GM23338 (cell line): Measurements from ENCODE around the gene ABCC9.

Source experiments
- CREB1 ChIP-seq: fragments of 250-450 bp; sonication (Bioruptor Pico); IDR thresholded peaks from 2 replicates; pipeline ENCODE4 v1.5.0; 2020; ENCODE audit warnings: low read depth, mild to moderate bottlenecking, moderate library complexity
- EZH2 ChIP-seq: fragments of 200-600 bp; sonication (generic); IDR thresholded peaks from one replicate; pipeline ENCODE4 v1.8.0; 2017; ENCODE audit warnings: antibody characterized with exemption, mild to moderate bottlenecking, low read depth; ENCODE audit not compliant: unreplicated experiment
- EZH2phosphoT487 ChIP-seq: fragments of 200-600 bp; sonication (generic); IDR thresholded peaks from one replicate; pipeline ENCODE4 v1.8.1; 2018; ENCODE audit warnings: antibody characterized with exemption; ENCODE audit not compliant: unreplicated experiment
- JUNB ChIP-seq: IDR thresholded peaks from one replicate; pipeline ENCODE4 v1.6.1; 2016; ENCODE audit warnings: antibody characterized with exemption; ENCODE audit not compliant: unreplicated experiment
- POLR2AphosphoS5 ChIP-seq: IDR thresholded peaks from 2 replicates; pipeline ENCODE4 v1.6.1; 2016; ENCODE audit warnings: antibody characterized with exemption, low read depth
- ZNF331 ChIP-seq: fragments of 250-450 bp; sonication (Bioruptor Pico); IDR thresholded peaks from 2 replicates; pipeline ENCODE4 v1.5.0; 2020; ENCODE audit warnings: low read depth, mild to moderate bottlenecking, moderate library complexity
- TF ChIP-seq, protein P1 (sequence below), 2 experiments: fragments of 200-600 bp in 1 of 2; sonication (generic) in 1 of 2; conservative IDR thresholded peaks; 2 replicates each; pipeline versions ENCODE4 v1.5.1 to v1.6.1; 2016 to 2017; ENCODE audit warnings: antibody characterized with exemption in 2 of 2, low read depth in 2 of 2, mild to moderate bottlenecking in 2 of 2, moderate library complexity in 1 of 2
- TF ChIP-seq, protein P2 (sequence below): IDR thresholded peaks from one replicate; pipeline ENCODE4 v1.6.1; 2018; ENCODE audit warnings: antibody characterized with exemption; ENCODE audit not compliant: unreplicated experiment

DNA sequence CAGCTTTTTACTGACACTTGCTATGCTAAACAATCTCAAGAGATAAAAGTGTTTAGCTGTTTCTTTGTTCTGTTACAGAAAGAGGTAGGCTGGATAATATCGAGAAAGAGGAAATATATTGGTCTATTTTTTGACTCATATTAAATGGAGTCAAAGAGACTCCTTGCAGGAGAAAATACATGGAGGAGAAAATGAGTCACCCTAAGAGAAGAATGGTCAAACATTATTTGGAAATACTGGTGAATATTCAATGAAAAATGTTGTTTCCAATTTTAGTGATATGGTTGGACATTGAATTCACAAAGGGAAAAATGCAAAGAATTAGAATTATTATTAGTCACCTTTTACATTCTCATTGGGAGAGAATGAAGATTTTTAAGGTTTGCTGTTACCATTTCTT is 169.9 kb downstream of the ABCC9 start:
- TF ChIP-seq, protein P1, sequence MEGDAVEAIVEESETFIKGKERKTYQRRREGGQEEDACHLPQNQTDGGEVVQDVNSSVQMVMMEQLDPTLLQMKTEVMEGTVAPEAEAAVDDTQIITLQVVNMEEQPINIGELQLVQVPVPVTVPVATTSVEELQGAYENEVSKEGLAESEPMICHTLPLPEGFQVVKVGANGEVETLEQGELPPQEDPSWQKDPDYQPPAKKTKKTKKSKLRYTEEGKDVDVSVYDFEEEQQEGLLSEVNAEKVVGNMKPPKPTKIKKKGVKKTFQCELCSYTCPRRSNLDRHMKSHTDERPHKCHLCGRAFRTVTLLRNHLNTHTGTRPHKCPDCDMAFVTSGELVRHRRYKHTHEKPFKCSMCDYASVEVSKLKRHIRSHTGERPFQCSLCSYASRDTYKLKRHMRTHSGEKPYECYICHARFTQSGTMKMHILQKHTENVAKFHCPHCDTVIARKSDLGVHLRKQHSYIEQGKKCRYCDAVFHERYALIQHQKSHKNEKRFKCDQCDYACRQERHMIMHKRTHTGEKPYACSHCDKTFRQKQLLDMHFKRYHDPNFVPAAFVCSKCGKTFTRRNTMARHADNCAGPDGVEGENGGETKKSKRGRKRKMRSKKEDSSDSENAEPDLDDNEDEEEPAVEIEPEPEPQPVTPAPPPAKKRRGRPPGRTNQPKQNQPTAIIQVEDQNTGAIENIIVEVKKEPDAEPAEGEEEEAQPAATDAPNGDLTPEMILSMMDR (conservative IDR thresholded peaks at IDR 0.05; ENCODE audit: low read depth in 2 of 2): no peak
- TF ChIP-seq POLR2AphosphoS5 (no peak), EZH2 (no peak), ZNF331 (CRISPR knock-in tag) (no peak), CREB1 (CRISPR knock-in tag) (no peak), EZH2phosphoT487 (no peak), JUNB (no peak)
- TF ChIP-seq, protein P2, sequence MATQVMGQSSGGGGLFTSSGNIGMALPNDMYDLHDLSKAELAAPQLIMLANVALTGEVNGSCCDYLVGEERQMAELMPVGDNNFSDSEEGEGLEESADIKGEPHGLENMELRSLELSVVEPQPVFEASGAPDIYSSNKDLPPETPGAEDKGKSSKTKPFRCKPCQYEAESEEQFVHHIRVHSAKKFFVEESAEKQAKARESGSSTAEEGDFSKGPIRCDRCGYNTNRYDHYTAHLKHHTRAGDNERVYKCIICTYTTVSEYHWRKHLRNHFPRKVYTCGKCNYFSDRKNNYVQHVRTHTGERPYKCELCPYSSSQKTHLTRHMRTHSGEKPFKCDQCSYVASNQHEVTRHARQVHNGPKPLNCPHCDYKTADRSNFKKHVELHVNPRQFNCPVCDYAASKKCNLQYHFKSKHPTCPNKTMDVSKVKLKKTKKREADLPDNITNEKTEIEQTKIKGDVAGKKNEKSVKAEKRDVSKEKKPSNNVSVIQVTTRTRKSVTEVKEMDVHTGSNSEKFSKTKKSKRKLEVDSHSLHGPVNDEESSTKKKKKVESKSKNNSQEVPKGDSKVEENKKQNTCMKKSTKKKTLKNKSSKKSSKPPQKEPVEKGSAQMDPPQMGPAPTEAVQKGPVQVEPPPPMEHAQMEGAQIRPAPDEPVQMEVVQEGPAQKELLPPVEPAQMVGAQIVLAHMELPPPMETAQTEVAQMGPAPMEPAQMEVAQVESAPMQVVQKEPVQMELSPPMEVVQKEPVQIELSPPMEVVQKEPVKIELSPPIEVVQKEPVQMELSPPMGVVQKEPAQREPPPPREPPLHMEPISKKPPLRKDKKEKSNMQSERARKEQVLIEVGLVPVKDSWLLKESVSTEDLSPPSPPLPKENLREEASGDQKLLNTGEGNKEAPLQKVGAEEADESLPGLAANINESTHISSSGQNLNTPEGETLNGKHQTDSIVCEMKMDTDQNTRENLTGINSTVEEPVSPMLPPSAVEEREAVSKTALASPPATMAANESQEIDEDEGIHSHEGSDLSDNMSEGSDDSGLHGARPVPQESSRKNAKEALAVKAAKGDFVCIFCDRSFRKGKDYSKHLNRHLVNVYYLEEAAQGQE: no peak
